Transverse colon (tissue), 4 donors: ENCODE results near the gene THOP1. TPM values are rescaled to one million over a fixed set of nuclear protein-coding genes. Genes with fewer than 3 reads are reported as not detected.
A peak's percentile ranks its signal among the peaks of the same experiment; 100 is the strongest.

Experiments used
- DNase-seq: peaks from one replicate; pipeline ENCODE4 v3.0.0-alpha.2; 2019
- H3K27ac ChIP-seq, 4 donors: fragments of 200-600 bp; sonication (generic); 2 replicates each; pipeline ENCODE4 v1.5.1; 2016 to 2018; ENCODE audit warnings: inconsistent platforms in 4 of 4
- H3K27me3 ChIP-seq: fragments of 200-600 bp; sonication (generic); 2 replicates; pipeline ENCODE4 v1.5.1; 2017; ENCODE audit warnings: inconsistent platforms
- H3K36me3 ChIP-seq, 4 donors: fragments of 200-600 bp; sonication (generic); 2 replicates each; pipeline ENCODE4 v1.5.1; 2017 to 2019; ENCODE audit warnings: inconsistent platforms in 4 of 4
- H3K4me1 ChIP-seq, 4 donors: fragments of 200-600 bp; sonication (generic); 2 replicates each; pipeline ENCODE4 v1.5.1; 2017 to 2020; ENCODE audit warnings: inconsistent platforms in 4 of 4
- H3K4me3 ChIP-seq, 4 donors: fragments of 200-600 bp; sonication (generic); 1 replicate in 1 of 4; 2 replicates in 3 of 4; pipeline versions ENCODE4 v1.5.1 to v1.6.1; 2017 to 2019; ENCODE audit warnings: inconsistent platforms in 4 of 4
- H3K9me3 ChIP-seq, 2 donors: fragments of 200-600 bp; sonication (generic); 2 replicates each; pipeline ENCODE4 v1.5.1; 2017 to 2019; ENCODE audit warnings: inconsistent platforms in 2 of 2
- CTCF ChIP-seq, 5 experiments: fragments of 200-600 bp in 3 of 5; fragments of 450-650 bp in 2 of 5; sonication (generic) in 3 of 5; IDR thresholded peaks; 1 replicate in 2 of 5; 2 replicates in 3 of 5; pipeline ENCODE4 v1.5.1; 2016 to 2017; ENCODE audit warnings: antibody characterized with exemption in 5 of 5, inconsistent platforms in 3 of 5, mild to moderate bottlenecking in 2 of 5, moderate library complexity in 1 of 5
- EP300 ChIP-seq: sonication (generic); formaldehyde crosslinking; IDR thresholded peaks from one replicate; pipeline ENCODE4 v1.6.1; 2017; ENCODE audit warnings: antibody characterized with exemption, low read depth
- POLR2A ChIP-seq: fragments of 450-650 bp; IDR thresholded peaks from one replicate; pipeline ENCODE4 v1.6.1; 2016; ENCODE audit warnings: antibody characterized with exemption, mild to moderate bottlenecking, moderate library complexity
- POLR2AphosphoS5 ChIP-seq, 3 donors: sonication (generic); formaldehyde crosslinking; IDR thresholded peaks; one replicate each; pipeline ENCODE4 v1.6.1; 2016; ENCODE audit warnings: antibody characterized with exemption in 3 of 3
- WGBS, 2 donors: methylation state at CpG; one replicate each; pipeline ENCODE4 v1.1.5; 2018; ENCODE audit warnings: low coverage in 1 of 2; 5-methylcytosine and 5-hydroxymethylcytosine counted together
- in situ Hi-C, 4 donors: fragments of 200-750 bp; cut with MboI; loops; one replicate each; pipeline versions ENCODE4 v1.15.0 to v1.15.1; 2017; ENCODE audit warnings: low sequenced_read_pairs in 3 of 4, low pct_ligation_motif_present in 1 of 4, low pct_unique_long_range_greater_than_20kb in 1 of 4
- intact Hi-C: fragments of 100-400 bp; cut with DNase I; formaldehyde crosslinking; loops from one replicate; pipeline ENCODE4 v1.15.1; 2023; ENCODE audit warnings: low total_unique reads
- total RNA-seq, 4 donors: library from RNA; depleted of rRNA; stranded (reverse); fragments of >200 nt; gene quantifications; one replicate each; pipeline ENCODE4 v1.1.0, GENCODE V29; 2016

The THOP1 gene
- total RNA-seq, 4 donors from 2014 or later: 32.9 to 149 (median 42.0) TPM

DNA sequence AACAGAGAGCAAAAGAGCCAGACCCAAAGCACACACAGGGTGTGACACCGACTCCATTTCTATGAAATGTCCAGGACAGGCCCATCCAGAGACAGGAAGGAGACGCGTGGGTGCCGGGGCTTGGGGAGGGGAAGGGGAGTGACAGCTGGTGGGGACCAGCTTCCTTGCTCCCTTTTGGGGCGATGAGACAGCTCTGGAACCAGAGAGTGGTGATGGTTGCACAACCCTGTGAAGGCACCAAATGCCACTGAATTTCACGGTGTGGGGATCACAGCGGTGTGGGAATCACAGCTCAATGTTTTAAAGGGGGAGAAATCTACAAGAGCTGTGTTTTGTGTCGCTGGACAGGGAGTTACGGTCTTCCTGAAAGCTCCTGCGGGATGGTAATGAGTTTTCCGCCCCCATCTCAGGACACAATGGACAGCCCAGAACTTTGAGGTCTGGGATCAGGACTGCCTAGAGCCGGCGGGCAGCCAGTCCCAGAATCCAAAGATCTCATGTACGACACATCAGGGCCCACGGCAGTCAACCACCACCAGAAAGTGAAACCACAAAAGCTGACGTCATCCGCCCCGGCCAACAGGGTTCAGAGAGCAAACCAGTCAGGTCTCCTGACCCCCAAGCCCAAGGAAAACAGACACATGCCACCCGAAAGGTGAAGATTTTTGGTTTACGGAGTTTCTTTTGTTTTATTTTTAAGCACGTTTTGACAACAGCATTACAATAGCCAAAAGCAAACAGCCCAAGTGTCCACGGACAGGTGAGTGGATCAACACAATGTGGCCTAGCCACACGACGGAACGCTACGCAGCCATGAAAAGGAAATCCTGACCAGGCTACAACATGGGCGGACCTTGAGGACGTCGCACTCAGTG lies 9.5 kb upstream of the THOP1 start:
- peak; percentile 71 for DNase-seq
- in situ Hi-C loops: no loop called here
- H3K36me3 ChIP-seq: no peaks in the 10 kb centered on the region
- H3K27me3 ChIP-seq: no peaks in the 10 kb centered on the region
- no peaks in the 10 kb centered on the region for H3K9me3 ChIP-seq
- 69 to 75% methylated on average over 15 to 29 of the region's 29 CpGs for WGBS, 2 donors
- peak overlapping the region in 1 of 4 donors; percentile 13 for H3K4me3 ChIP-seq
- peaks cover under 1 to 25% (median 10%) of the 10 kb centered on the region in 4 donors for H3K4me1 ChIP-seq
- peak overlapping the region; percentile 47 to 77 (median 66) for H3K27ac ChIP-seq
- intact Hi-C loops: no loop called here
- TF ChIP-seq POLR2A (no peak), EP300 (no peak), POLR2AphosphoS5 (IDR thresholded peaks at IDR 0.05) (no peak), CTCF (IDR thresholded peaks at IDR 0.05) (no peak)

DNA sequence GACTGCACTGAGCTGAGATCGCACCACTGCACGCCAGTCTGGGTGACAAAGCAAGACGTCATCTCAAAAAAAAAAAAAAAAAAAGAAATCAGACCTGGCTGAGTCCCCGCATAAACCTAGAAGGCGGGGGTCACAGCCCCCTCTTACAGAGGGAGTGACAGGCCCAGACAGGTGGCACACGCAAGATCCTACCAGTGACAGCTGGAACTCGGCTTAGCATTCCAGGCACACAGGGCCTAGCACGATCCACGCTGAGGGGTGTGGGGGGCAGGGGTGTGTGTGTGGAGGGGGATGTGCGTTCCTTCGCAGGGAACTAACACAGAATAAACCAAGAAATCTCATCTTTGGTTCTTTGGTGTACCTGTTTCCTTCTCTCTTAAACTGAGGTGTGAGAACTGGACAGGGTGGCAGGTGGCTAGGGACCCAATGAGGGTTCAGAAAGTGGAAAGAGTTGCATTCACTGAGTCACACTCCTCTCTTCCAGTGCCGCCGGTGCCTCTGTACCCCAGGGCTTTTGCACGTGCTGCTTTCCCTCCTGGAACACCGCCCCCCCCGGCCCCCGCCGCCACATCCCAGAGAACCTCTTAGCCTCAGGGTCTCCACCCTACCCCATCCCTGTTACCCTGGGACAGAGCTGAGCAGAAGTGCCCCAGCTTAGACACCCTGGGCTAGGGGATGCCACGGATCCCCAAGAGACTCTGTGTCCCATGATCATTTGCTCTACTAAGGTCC lies 7.2 kb upstream of the THOP1 start:
- no peaks in the 10 kb centered on the region for H3K9me3 ChIP-seq
- no peak overlapping the region for H3K4me3 ChIP-seq
- H3K27me3 ChIP-seq: no peaks in the 10 kb centered on the region
- H3K4me1 ChIP-seq: peaks cover 7 to 43% (median 23%) of the 10 kb centered on the region in 4 donors
- DNase-seq: no peak
- 86 to 93% methylated on average over 5 to 19 of the region's 19 CpGs for WGBS, 2 donors
- intact Hi-C loops: no loop called here
- no peaks in the 10 kb centered on the region for H3K36me3 ChIP-seq
- TF ChIP-seq CTCF (IDR thresholded peaks at IDR 0.05) (no peak), EP300 (no peak), POLR2A (no peak), POLR2AphosphoS5 (IDR thresholded peaks at IDR 0.05) (no peak)
- no peak overlapping the region for H3K27ac ChIP-seq
- in situ Hi-C loops: no loop called here

GRCh38 chr19:2779121-2779740 lies 6.1 kb upstream of the THOP1 start:
- H3K27me3 ChIP-seq: no peaks in the 10 kb centered on the region
- peak overlapping the region in 1 of 4 donors; percentile 11 for H3K27ac ChIP-seq
- H3K4me3 ChIP-seq: no peak overlapping the region
- WGBS, 2 donors: 73 to 89% methylated on average over 6 to 14 of the region's 14 CpGs
- H3K4me1 ChIP-seq: peaks cover 7 to 50% (median 26%) of the 10 kb centered on the region in 4 donors
- no peak for DNase-seq
- TF ChIP-seq EP300 (no peak), CTCF (IDR thresholded peaks at IDR 0.05) (no peak), POLR2AphosphoS5 (IDR thresholded peaks at IDR 0.05) (no peak), POLR2A (no peak)
- in situ Hi-C loops: no loop called here
- intact Hi-C loops: no loop called here
- no peaks in the 10 kb centered on the region for H3K36me3 ChIP-seq
- H3K9me3 ChIP-seq: no peaks in the 10 kb centered on the region

- DNase-seq: no peak
- 82 to 95% methylated on average over 4 to 7 of the region's 7 CpGs for WGBS, 2 donors
- no peaks in the 10 kb centered on the region for H3K9me3 ChIP-seq
- no peaks in the 10 kb centered on the region for H3K36me3 ChIP-seq
- in situ Hi-C loops (no loop called here), intact Hi-C loops (loop anchor here (10.0 kb wide), 1 partner anchor 755 kb away; no protein-coding TSS in a partner anchor)
- no peak for TF ChIP-seq POLR2A
- no peak for TF ChIP-seq EP300
- TF ChIP-seq CTCF (IDR thresholded peaks at IDR 0.05): no peak
- no peak for TF ChIP-seq POLR2AphosphoS5 (IDR thresholded peaks at IDR 0.05)
- no peak overlapping the region for H3K27ac ChIP-seq
- H3K4me3 ChIP-seq: no peak overlapping the region
- peaks cover 7 to 47% (median 30%) of the 10 kb centered on the region in 4 donors for H3K4me1 ChIP-seq
- H3K27me3 ChIP-seq: no peaks in the 10 kb centered on the region
Measured at GRCh38 chr19:2780284-2780683, 5.0 kb upstream of the THOP1 start.
